IPS-NIHi11 (cell line): ENCODE measurements around the gene PIGR.

ENCODE experiments used
- DNase-seq: peaks from one replicate; pipeline ENCODE4 v3.0.0; 2012; ENCODE audit warnings: mixed read lengths, low spot score

The PIGR gene

DNA sequence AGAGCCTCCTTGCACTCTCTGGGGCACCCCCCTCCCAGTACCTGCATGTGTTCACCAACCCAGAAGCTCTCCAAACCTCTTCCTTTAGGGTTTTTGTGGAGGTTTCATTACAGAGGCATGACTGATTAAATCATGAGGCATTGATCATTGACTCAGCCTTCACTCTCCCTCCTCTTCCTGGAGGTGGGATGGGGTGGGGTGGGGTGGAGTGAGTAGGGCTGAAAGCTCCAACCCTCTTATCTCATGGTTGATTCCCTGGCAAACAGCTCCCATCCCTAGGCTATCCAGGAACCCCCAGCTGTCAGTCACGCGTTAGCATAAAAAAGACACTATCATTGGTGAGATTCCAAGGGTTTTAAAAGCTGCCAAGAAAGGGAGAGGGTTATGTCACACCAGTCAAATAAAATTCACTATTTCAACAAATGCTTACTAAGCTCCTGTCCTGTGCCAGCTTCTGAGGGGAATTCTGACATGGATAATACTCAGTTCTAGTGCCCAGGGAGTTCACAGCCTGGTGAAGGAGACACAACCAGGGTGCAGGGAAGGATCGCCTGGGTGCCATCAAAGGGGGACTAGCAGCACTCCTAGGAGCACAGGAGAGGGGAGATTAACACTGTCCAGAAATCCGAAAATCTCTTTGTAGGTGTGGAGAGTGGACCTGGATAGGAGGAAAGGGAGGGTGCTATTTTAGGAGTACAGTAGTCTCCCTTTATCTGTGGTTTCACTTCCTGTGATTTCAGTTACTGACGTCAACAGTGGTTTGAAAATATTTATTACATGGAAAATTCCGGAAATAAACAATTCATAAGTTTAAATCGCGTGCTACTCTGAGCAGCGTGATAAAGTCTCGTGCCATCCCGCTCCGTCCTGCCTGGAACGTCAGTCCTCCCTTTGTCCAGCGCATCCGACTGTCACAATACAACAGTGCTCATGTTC, 55.9 kb downstream of the PIGR start:
- no peak for DNase-seq

DNA sequence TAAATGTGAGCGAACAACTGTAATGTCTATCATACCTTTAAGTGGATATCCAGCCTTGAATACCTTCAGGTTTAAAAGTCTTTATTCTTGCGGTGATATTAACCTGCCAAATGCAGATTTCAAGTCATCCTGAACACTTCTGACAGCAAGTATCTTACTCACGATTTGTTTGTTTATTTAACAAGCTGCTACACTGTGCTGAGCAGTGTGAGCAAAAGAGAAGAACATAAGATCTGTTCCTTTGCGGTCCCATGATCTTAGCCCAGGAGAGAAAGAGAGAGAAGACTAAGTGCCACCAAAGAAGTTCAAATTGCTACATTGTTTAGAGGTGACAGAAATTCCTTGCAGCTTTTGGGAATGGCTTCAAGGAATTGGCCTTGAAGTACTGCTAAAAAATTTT, 58.6 kb downstream of the PIGR start:
- no peak for DNase-seq

DNA sequence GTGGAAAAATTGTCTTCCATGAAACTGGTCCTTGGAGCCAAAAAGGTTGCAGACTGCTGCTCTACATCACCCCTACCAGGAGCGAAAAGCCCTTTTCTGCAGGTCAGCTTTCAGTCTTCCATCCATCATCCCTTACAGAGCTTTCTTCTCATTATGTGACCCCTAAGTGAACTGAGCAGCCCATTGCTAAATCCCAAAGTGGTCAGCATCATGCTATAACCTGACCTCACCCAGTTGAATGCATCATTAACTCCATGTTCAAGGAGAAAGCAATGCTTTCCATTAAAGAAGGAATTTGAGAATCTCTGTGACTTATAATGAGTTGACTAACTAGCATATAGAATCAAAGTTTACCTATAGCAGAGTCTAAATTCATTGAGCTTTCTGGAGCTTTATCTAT, 59.4 kb downstream of the PIGR start:
- no peak for DNase-seq

DNA sequence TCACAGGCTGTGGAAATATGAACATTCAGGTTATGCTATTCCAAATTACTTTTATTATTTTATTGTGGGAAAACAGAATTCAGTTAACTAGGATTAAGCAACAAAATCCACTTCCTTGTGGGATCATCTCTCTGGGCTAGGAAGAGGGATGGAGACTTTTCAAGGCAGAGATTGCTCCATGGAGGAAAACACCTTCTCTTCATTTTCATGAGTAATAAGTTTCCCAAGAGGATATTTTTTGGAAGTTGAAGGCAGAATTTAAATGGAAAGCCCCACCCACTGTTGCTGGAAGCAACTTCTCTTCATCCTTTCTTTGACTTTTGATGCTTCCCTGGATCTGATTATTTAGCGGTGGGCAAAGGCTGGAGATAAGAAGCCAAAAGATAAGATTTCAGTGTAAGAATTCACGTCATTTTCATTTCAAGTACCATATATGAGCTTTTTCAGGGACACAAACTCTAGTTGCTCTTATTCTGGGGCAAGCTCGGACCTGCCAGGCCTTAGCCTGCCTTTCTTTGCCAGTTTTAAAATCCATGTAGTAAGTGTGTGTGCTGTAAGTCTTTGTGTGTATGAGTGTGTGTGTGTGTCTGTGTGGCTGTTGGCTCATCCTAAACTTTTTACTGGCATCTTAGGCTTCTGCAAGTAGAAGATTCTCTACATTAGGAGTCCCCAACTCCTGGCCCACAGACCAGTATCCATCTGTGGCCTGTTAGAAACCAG, 60.8 kb downstream of the PIGR start:
- DNase-seq = no peak

DNA sequence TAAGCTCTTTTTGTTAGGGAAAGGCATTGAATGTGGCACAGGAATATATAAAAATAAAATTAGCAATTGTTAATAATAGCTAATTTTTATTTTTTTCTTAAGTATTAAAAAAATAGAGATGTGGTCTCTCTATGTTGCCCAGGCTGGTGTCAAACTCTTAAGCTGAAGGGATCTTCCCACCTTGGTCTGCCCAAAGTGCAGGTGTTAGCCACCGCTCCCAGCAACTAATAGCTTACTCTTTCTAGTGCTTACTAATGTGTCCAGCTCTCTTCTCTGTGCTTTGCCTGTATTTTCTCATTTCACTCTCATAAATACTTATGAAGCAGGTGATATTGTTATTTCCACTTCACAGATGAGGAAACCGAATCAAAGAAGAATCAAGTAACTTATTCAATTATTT, 62.4 kb downstream of the PIGR start:
- DNase-seq = no peak

DNA sequence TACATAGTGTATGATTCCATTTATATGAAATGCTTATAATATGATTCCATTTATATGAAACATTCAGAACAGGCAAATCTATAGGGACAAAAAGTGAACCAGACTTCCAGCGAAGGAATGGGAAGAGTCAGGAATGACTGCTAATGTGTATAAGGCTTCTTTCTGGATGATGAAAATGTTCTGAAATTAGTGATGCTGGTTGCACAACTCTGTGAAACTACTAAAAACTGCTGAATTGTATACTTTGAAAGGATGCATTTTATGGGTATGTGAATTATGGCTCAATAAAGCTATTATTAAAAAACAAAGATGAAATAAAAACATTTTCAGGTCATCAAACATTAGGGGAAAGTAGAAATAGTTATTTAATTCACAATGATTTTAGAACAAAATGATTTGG, 63.1 kb downstream of the PIGR start:
- no peak for DNase-seq

DNA sequence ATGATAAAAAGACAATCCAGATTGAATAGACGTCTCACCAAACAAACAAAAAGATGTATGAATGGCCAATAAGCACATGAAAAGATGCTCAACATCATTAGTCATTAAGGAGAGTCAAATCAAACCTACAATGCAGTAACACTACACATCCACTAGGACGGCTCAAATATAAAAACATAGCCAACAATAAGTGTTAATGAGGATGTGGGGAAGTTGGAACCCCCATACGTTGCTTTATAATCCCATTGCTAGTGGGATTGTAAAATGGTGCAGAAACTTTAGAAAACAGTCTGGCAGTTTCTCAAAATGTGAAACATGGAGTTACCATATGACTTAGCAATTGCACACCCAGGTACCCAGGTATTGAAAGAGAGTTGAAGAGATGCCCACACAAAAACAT, 63.7 kb downstream of the PIGR start:
- no peak for DNase-seq

DNA sequence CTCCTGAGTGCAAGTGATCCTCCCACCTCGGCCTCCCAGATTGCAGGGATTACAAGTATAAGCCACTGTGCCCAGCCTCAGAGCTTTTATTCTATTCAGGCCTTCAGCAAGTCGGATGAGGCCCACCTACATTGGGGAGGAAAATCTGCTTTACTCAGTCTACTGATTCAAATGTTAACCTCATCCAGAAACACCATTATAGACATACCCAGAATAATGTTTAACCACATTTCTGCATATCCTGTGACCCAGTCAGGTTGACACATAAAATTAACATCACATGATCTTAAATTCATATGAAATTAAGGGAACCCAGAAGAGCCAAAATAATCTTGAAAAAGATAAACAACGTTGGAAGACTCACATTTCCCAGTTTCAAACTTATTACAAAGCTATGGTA, 66.0 kb downstream of the PIGR start:
- DNase-seq = no peak
